GM12801 (cell line): ENCODE results near the gene VPS26C.

Experiments used
- CTCF ChIP-seq: IDR thresholded peaks from one replicate; pipeline ENCODE4 v1.5.1; 2011; ENCODE audit warnings: control low read depth; ENCODE audit not compliant: insufficient read length; ENCODE audit errors: extremely low read depth

Gene VPS26C

GRCh38 chr21:37243961-37244360 lies 23.2 kb downstream of the VPS26C start:
- TF ChIP-seq CTCF: no peak

- TF ChIP-seq CTCF: no peak
Observed at GRCh38 chr21:37241426-37241825, 25.7 kb downstream of the VPS26C start.

GRCh38 chr21:37240978-37241377 lies 26.2 kb downstream of the VPS26C start:
- no peak for TF ChIP-seq CTCF

GRCh38 chr21:37237764-37238163 lies 29.4 kb downstream of the VPS26C start:
- no peak for TF ChIP-seq CTCF

- TF ChIP-seq CTCF: no peak
Observed at GRCh38 chr21:37237346-37237745, 29.8 kb downstream of the VPS26C start.

- no peak for TF ChIP-seq CTCF
Observed at GRCh38 chr21:37233551-37234146, 33.5 kb downstream of the VPS26C start.

- TF ChIP-seq CTCF: no peak
Observed at GRCh38 chr21:37232274-37233018, 34.7 kb downstream of the VPS26C start.
